Superior temporal gyrus (tissue), 1 donor: Measurements from ENCODE around the gene MAPK8IP2.
"Not testable (repeated sequence)": the region's sequence is repeated elsewhere in the genome, so short reads cannot be mapped to it uniquely, and the experiment has no call there.

ENCODE experiments used
- DNase-seq: peaks from one replicate; pipeline ENCODE4 v3.0.0-alpha.2; 2016; ENCODE audit errors: extremely low spot score

MAPK8IP2 gene

GRCh38 chr22:50612528-50613221 is 12.1 kb downstream of the MAPK8IP2 start:
- DNase-seq = no peak

GRCh38 chr22:50613291-50613981 is 12.8 kb downstream of the MAPK8IP2 start:
- no peak for DNase-seq

- not testable (repeated sequence) for DNase-seq
Observed at GRCh38 chr22:50614296-50614695, 13.7 kb downstream of the MAPK8IP2 start.

- DNase-seq = peak; percentile 88
Observed at GRCh38 chr22:50620593-50621355, 20.2 kb downstream of the MAPK8IP2 start.

GRCh38 chr22:50621356-50621880 is 20.8 kb downstream of the MAPK8IP2 start:
- DNase-seq = peak; percentile 56

- peak; percentile 18 for DNase-seq
Observed at GRCh38 chr22:50621948-50622722, 21.5 kb downstream of the MAPK8IP2 start.

GRCh38 chr22:50622723-50623327 is 22.2 kb downstream of the MAPK8IP2 start:
- no peak for DNase-seq

- no peak for DNase-seq
Observed at GRCh38 chr22:50624347-50625130, 23.9 kb downstream of the MAPK8IP2 start.

- DNase-seq = no peak
Observed at GRCh38 chr22:50625131-50625567, 24.6 kb downstream of the MAPK8IP2 start.

- no peak for DNase-seq
Observed at GRCh38 chr22:50625568-50626313, 25.1 kb downstream of the MAPK8IP2 start.

GRCh38 chr22:50626314-50626849 is 25.8 kb downstream of the MAPK8IP2 start:
- DNase-seq = no peak

GRCh38 chr22:50626850-50627641 is 26.5 kb downstream of the MAPK8IP2 start:
- no peak for DNase-seq

- DNase-seq = peak; percentile 73
Observed at GRCh38 chr22:50627642-50628542, 27.3 kb downstream of the MAPK8IP2 start, which contains the start of gene ARSA. TSS of gene ARSA (minus strand) at chr22:50628152. CDS start at chr22:50627779, 373 bp downstream.

GRCh38 chr22:50628543-50629134 is 28.0 kb downstream of the MAPK8IP2 start:
- DNase-seq = no peak

- DNase-seq = no peak
Observed at GRCh38 chr22:50630376-50630775, 29.8 kb downstream of the MAPK8IP2 start.

GRCh38 chr22:50633086-50633485 is 32.5 kb downstream of the MAPK8IP2 start:
- no peak for DNase-seq

GRCh38 chr22:50633771-50634170 is 33.2 kb downstream of the MAPK8IP2 start:
- DNase-seq = no peak
